A673 (cell line): ENCODE measurements around the gene RAD50.

Experiments used
- EZH2 ChIP-seq: fragments of 200-600 bp; sonication (generic); IDR thresholded peaks from 2 replicates; pipeline ENCODE4 v1.6.1; 2017; ENCODE audit warnings: borderline replicate concordance, low read depth, mild to moderate bottlenecking, mixed read lengths, antibody characterized with exemption, low read length; ENCODE audit not compliant: poor library complexity, severe bottlenecking
- TF ChIP-seq, protein P1 (sequence below): fragments of 300-800, 200-600 bp; sonication (generic); conservative IDR thresholded peaks from 2 replicates; pipeline ENCODE4 v1.5.1; 2017; ENCODE audit warnings: low read depth, mild to moderate bottlenecking, antibody characterized with exemption, low read length, moderate library complexity, mixed read lengths

DNA sequence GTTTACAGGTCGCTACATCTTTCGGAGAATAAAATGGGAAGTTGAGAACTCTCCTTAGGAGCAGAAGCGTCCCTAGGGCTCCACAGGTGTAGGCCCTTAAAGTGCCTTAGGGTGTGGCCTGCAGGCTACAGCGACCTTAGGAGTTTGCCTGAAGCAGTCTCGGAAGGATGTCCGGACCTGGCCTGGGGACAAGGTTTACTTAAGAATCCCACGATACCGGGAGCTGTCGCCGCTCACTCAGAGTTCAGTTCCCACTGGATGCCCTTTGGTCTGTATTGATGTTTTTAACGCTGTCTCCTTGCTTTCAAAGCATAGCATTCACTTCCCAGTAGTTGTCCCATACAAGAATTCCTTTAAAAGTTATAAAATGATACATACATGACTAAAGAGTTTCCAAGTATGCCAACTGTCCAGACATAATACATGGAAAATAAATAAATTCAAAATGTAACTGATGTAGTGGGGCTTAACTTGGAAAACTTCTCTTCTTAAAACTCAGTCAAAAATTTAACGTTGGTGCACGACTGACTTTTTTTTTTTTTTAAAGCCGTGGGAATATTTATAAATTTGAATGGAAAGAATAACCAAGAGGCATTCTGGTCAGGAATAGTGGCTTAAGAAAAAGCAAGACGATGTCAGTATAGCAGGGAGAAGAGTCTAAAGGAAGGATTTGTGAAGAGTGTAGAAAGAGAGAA lies 848 bp downstream of the RAD50 start:
- TF ChIP-seq EZH2: no peak
- TF ChIP-seq, protein P1, sequence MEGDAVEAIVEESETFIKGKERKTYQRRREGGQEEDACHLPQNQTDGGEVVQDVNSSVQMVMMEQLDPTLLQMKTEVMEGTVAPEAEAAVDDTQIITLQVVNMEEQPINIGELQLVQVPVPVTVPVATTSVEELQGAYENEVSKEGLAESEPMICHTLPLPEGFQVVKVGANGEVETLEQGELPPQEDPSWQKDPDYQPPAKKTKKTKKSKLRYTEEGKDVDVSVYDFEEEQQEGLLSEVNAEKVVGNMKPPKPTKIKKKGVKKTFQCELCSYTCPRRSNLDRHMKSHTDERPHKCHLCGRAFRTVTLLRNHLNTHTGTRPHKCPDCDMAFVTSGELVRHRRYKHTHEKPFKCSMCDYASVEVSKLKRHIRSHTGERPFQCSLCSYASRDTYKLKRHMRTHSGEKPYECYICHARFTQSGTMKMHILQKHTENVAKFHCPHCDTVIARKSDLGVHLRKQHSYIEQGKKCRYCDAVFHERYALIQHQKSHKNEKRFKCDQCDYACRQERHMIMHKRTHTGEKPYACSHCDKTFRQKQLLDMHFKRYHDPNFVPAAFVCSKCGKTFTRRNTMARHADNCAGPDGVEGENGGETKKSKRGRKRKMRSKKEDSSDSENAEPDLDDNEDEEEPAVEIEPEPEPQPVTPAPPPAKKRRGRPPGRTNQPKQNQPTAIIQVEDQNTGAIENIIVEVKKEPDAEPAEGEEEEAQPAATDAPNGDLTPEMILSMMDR: no peak
